Osteoblast (primary cell): Measurements from ENCODE around the gene SERTAD1. TPM values are rescaled to one million over a fixed set of nuclear protein-coding genes. Genes with fewer than 3 reads are reported as not detected.
A peak's percentile ranks its signal among the peaks of the same experiment; 100 is the strongest.

Experiments
- DNase-seq: peaks from one replicate; pipeline ENCODE4 v3.0.0; 2011; ENCODE audit warnings: low spot score, mixed read lengths; ENCODE audit not compliant: insufficient read length; ENCODE audit errors: missing footprints
- H2AFZ ChIP-seq: 2 replicates; pipeline ENCODE4 v1.6.0; 2011; ENCODE audit warnings: mild to moderate bottlenecking, low read length
- H3K27ac ChIP-seq: 2 replicates; pipeline ENCODE4 v1.5.1; 2011; ENCODE audit warnings: mild to moderate bottlenecking, low read depth, low read length, moderate library complexity
- H3K27me3 ChIP-seq: 2 replicates; pipeline ENCODE4 v1.6.0; 2012; ENCODE audit warnings: mild to moderate bottlenecking, control low read depth, inconsistent platforms, low read length, moderate library complexity; ENCODE audit not compliant: insufficient read depth
- H3K36me3 ChIP-seq: 2 replicates; pipeline ENCODE4 v1.5.1; 2011; ENCODE audit warnings: mild to moderate bottlenecking, low read length, control low read depth, moderate library complexity; ENCODE audit not compliant: insufficient read depth
- H3K4me1 ChIP-seq: 2 replicates; pipeline ENCODE4 v1.5.1; 2011; ENCODE audit warnings: mild to moderate bottlenecking, low read length, control low read depth, moderate library complexity; ENCODE audit not compliant: insufficient read depth
- H3K4me2 ChIP-seq: 2 replicates; pipeline ENCODE4 v1.6.0; 2011; ENCODE audit warnings: mild to moderate bottlenecking, low read length; ENCODE audit not compliant: insufficient read depth
- H3K4me3 ChIP-seq: fragments of 200-600 bp; sonication (generic); 3 replicates; pipeline ENCODE4 v1.5.1; 2012; ENCODE audit warnings: mild to moderate bottlenecking, low read length, inconsistent platforms; ENCODE audit not compliant: insufficient read depth
- H3K79me2 ChIP-seq: 2 replicates; pipeline ENCODE4 v1.6.0; 2012; ENCODE audit warnings: mild to moderate bottlenecking, low read length, control low read depth, inconsistent platforms; ENCODE audit not compliant: insufficient read depth
- H3K9me3 ChIP-seq: 2 replicates; pipeline ENCODE4 v1.5.1; 2011; ENCODE audit warnings: low read depth, low read length, control low read depth
- H4K20me1 ChIP-seq: 2 replicates; pipeline ENCODE4 v1.6.0; 2012; ENCODE audit warnings: mild to moderate bottlenecking, low read length, control low read depth; ENCODE audit not compliant: insufficient read depth
- total RNA-seq: library from RNA; depleted of rRNA; stranded (reverse); fragments of >200 nt; gene quantifications from 2 replicates; pipeline ENCODE4 v1.2.3, GENCODE V29; 2012
- TF ChIP-seq, protein P1 (sequence below): IDR thresholded peaks from 2 replicates; pipeline ENCODE4 v1.5.1; 2011; ENCODE audit warnings: mild to moderate bottlenecking, low read depth, low read length, moderate library complexity; ENCODE audit errors: extremely low read depth

SERTAD1 gene
- total RNA-seq, 1 donor, result 15.2 TPM

DNA sequence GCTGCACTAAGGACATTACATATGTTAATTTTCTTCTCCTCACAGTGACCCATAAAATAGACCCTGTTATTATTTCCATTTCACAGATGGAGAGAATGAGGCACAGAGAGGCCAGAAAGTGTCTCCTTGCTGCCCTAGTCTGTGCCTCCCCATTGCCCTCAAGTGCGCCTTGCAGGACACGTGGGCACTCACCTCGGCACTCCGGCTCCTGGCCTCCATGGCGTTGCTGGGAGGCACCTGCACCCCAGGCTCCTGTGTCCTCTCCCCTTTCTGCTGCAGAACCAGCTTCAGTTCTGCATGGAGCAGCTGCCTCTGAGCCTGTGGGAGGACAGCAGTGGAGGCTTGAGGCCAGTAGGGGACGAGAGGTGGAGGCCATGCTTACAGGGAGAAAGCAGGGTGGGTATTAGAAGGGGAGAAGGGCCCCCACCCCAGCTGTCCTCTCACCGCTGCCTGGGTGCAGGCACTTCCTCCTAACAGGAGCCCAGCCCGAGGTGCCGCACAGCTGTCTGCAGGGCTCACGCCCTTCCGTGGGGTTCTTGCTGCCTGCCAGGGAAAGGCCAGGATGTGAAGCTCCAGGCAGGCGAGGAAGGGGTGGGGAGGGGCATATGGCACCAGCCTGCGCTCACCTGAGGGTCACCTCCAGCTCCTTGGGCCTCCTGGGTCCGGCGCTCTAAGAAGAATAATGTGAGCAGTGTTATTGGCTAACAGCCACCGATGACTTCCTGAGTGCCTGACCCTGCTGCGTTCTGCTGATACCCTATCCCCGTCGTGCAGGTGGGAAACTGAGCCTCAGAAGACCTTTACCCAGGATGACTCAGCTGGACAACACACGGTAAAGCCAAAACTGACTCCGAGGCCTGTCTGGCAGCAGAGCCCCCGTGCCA lies 17.8 kb downstream of the SERTAD1 start:
- no peak overlapping the region for H2AFZ ChIP-seq
- H3K27me3 ChIP-seq, result no peaks in the 10 kb centered on the region
- peak; percentile 74 for DNase-seq
- TF ChIP-seq, protein P1, sequence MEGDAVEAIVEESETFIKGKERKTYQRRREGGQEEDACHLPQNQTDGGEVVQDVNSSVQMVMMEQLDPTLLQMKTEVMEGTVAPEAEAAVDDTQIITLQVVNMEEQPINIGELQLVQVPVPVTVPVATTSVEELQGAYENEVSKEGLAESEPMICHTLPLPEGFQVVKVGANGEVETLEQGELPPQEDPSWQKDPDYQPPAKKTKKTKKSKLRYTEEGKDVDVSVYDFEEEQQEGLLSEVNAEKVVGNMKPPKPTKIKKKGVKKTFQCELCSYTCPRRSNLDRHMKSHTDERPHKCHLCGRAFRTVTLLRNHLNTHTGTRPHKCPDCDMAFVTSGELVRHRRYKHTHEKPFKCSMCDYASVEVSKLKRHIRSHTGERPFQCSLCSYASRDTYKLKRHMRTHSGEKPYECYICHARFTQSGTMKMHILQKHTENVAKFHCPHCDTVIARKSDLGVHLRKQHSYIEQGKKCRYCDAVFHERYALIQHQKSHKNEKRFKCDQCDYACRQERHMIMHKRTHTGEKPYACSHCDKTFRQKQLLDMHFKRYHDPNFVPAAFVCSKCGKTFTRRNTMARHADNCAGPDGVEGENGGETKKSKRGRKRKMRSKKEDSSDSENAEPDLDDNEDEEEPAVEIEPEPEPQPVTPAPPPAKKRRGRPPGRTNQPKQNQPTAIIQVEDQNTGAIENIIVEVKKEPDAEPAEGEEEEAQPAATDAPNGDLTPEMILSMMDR, result no peak
- H3K79me2 ChIP-seq, result no peaks in the 10 kb centered on the region
- no peak overlapping the region for H3K4me2 ChIP-seq
- H3K9me3 ChIP-seq, result no peaks in the 10 kb centered on the region
- no peaks in the 10 kb centered on the region for H4K20me1 ChIP-seq
- peaks cover 4% of the 10 kb centered on the region for H3K4me1 ChIP-seq
- no peaks in the 10 kb centered on the region for H3K36me3 ChIP-seq
- no peak overlapping the region for H3K27ac ChIP-seq
- H3K4me3 ChIP-seq, result no peak overlapping the region

DNA sequence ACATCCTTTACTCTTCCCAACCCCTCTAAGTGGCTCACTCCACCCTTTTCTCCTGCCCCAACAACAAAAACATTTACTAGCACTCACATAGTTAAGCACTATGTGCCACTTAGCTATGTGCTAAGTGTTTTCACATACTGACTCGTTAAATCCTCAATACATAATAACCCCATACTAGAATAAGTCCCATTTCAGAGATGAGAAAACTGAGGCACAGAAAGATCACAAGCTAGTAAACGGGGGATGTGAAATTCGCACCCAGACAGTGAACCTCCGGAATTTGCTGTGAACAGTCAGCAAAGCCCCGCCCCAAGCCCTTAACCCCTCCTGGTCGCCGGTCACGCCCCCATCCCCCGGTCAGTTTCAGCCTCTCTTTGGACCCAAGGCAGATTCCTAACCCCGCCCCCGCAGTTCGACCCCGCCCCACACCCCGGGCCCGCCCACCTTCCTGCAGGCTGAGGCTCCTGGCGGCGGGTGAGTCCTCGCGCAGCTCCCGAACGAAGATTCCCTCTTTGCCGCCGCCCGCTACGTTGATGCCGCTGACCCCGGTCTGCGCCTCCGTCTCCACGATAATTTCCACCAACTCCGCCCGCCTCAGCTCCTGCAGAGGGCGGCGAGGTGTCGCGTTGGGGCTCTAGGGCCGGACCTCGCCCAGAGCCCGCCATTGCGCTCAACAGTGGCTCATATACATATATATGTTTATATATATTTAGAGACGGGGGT lies 22.4 kb downstream of the SERTAD1 start:
- peak; percentile 100 for DNase-seq
- Histone ChIP-seq H3K4me1 (peaks cover 5% of the 10 kb centered on the region), H3K4me3 (peak overlapping the region; percentile 74), H3K9me3 (no peaks in the 10 kb centered on the region), H3K27ac (no peak overlapping the region), H3K79me2 (no peaks in the 10 kb centered on the region), H3K4me2 (peak overlapping the region; percentile 84), H3K27me3 (no peaks in the 10 kb centered on the region), H3K36me3 (no peaks in the 10 kb centered on the region), H2AFZ (peak overlapping the region; percentile 86), H4K20me1 (no peaks in the 10 kb centered on the region)
- TF ChIP-seq, protein P1, result no peak

DNA sequence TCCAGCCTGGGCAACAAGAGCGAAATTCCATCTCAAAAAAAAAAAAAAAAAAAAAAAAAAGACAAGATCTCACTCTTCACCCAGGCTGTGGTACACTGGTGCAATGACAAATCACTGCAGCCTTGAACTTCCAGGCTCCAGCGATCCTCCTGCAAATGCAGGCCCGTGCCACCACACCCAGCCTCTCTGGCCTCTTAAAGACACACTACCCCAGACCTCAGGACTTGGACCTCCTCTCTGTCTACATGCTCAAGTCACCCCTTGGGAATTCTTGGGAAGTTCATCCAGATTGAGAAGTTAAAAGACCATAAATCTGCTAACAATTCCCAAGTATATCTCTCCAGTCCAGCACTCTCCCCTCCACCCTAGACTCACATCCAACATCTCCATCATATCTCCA lies 25.2 kb downstream of the SERTAD1 start:
- no peak overlapping the region for H3K4me3 ChIP-seq
- TF ChIP-seq, protein P1, result no peak
- no peak overlapping the region for H2AFZ ChIP-seq
- no peaks in the 10 kb centered on the region for H3K79me2 ChIP-seq
- no peaks in the 10 kb centered on the region for H3K36me3 ChIP-seq
- peaks cover 5% of the 10 kb centered on the region for H3K4me1 ChIP-seq
- H3K27ac ChIP-seq, result no peak overlapping the region
- H4K20me1 ChIP-seq, result no peaks in the 10 kb centered on the region
- H3K4me2 ChIP-seq, result no peak overlapping the region
- H3K9me3 ChIP-seq, result no peaks in the 10 kb centered on the region
- H3K27me3 ChIP-seq, result no peaks in the 10 kb centered on the region
- DNase-seq, result peak; percentile 31
